H9 (cell line): ENCODE results near the gene SLC10A2. TPM values are rescaled to one million over a fixed set of nuclear protein-coding genes. Genes with fewer than 3 reads are reported as not detected.

Source experiments
- DNase-seq: peaks from one replicate; pipeline ENCODE4 v3.0.0-alpha.2; 2017
- H2AFZ ChIP-seq: one replicate; pipeline ENCODE4 v1.6.1; 2013; ENCODE audit warnings: mild to moderate bottlenecking, low read length, control low read depth, moderate library complexity
- H2AK5ac ChIP-seq: 2 replicates; pipeline ENCODE4 v1.6.1; 2013; ENCODE audit warnings: low read length, control low read depth, mixed read lengths; ENCODE audit not compliant: insufficient read length
- H2BK120ac ChIP-seq: one replicate; pipeline ENCODE4 v1.6.1; 2013; ENCODE audit warnings: low read depth, mild to moderate bottlenecking, low read length, control low read depth, inconsistent platforms; ENCODE audit not compliant: poor library complexity, severe bottlenecking
- H2BK12ac ChIP-seq: 2 replicates; pipeline ENCODE4 v1.6.1; 2013; ENCODE audit warnings: low read length, control low read depth, mixed read lengths, low read depth; ENCODE audit not compliant: insufficient read length
- H2BK15ac ChIP-seq: 2 replicates; pipeline ENCODE4 v1.6.1; 2013; ENCODE audit warnings: low read depth, low read length, control low read depth
- H2BK20ac ChIP-seq: one replicate; pipeline ENCODE4 v1.6.1; 2013; ENCODE audit warnings: low read depth, mild to moderate bottlenecking, low read length, control low read depth, inconsistent platforms; ENCODE audit not compliant: poor library complexity, severe bottlenecking
- H2BK5ac ChIP-seq: 2 replicates; pipeline ENCODE4 v1.6.1; 2013; ENCODE audit warnings: low read length, control low read depth, mixed read lengths; ENCODE audit not compliant: insufficient read length
- H3K14ac ChIP-seq: 2 replicates; pipeline ENCODE4 v1.6.1; 2013; ENCODE audit warnings: low read length, control low read depth; ENCODE audit not compliant: insufficient read depth
- H3K18ac ChIP-seq: 2 replicates; pipeline ENCODE4 v1.6.1; 2013; ENCODE audit warnings: low read depth, mild to moderate bottlenecking, mixed read lengths, low read length, control low read depth; ENCODE audit not compliant: insufficient read length
- H3K23ac ChIP-seq: 2 replicates; pipeline ENCODE4 v1.6.1; 2013; ENCODE audit warnings: low read length, control low read depth, mixed read lengths, low read depth; ENCODE audit not compliant: insufficient read length
- H3K23me2 ChIP-seq: 2 replicates; pipeline ENCODE4 v1.6.1; 2013; ENCODE audit warnings: low read depth, mild to moderate bottlenecking, mixed read lengths, low read length, control low read depth; ENCODE audit not compliant: insufficient read length, poor library complexity, severe bottlenecking
- H3K27ac ChIP-seq: 2 replicates; pipeline ENCODE4 v1.5.1; 2013; ENCODE audit warnings: low read length, control low read depth, mixed read lengths, low read depth; ENCODE audit not compliant: insufficient read length
- H3K27me3 ChIP-seq: 2 replicates; pipeline ENCODE4 v1.6.1; 2013; ENCODE audit warnings: low read length, control low read depth, inconsistent platforms; ENCODE audit not compliant: insufficient read depth
- H3K4ac ChIP-seq: 2 replicates; pipeline ENCODE4 v1.6.1; 2013; ENCODE audit warnings: low read depth, mild to moderate bottlenecking, control low read depth, inconsistent platforms, low read length, moderate library complexity
- H3K4me1 ChIP-seq: 2 replicates; pipeline ENCODE4 v1.6.1; 2013; ENCODE audit warnings: low read length, control low read depth, inconsistent platforms; ENCODE audit not compliant: insufficient read depth
- H3K4me2 ChIP-seq: 2 replicates; pipeline ENCODE4 v1.6.1; 2013; ENCODE audit warnings: low read length, control low read depth, mixed read lengths; ENCODE audit not compliant: insufficient read length, insufficient read depth
- H3K56ac ChIP-seq: 2 replicates; pipeline ENCODE4 v1.6.1; 2013; ENCODE audit warnings: low read depth, mild to moderate bottlenecking, mixed read lengths, low read length, control low read depth; ENCODE audit not compliant: insufficient read length
- H3K79me1 ChIP-seq: 2 replicates; pipeline ENCODE4 v1.6.1; 2013; ENCODE audit warnings: low read depth, mild to moderate bottlenecking, moderate library complexity, low read length, control low read depth, inconsistent platforms; ENCODE audit not compliant: insufficient read depth, poor library complexity, severe bottlenecking
- H3K79me2 ChIP-seq: 2 replicates; pipeline ENCODE4 v1.6.1; 2013; ENCODE audit warnings: low read length, control low read depth, inconsistent platforms; ENCODE audit not compliant: insufficient read depth
- H3K9ac ChIP-seq: 2 replicates; pipeline ENCODE4 v1.6.1; 2013; ENCODE audit warnings: low read length, control low read depth, mixed read lengths; ENCODE audit not compliant: insufficient read length; ENCODE audit errors: extremely low read depth
- H3K9me3 ChIP-seq: one replicate; pipeline ENCODE4 v1.6.1; 2013; ENCODE audit warnings: low read depth, low read length, inconsistent platforms; ENCODE audit not compliant: control insufficient read depth
- H3T11ph ChIP-seq: one replicate; pipeline ENCODE4 v1.6.1; 2013; ENCODE audit warnings: mild to moderate bottlenecking, low read length, control low read depth, inconsistent platforms
- H4K20me1 ChIP-seq: one replicate; pipeline ENCODE4 v1.6.1; 2013; ENCODE audit not compliant: control insufficient read depth, insufficient read length, insufficient read depth
- H4K5ac ChIP-seq: 2 replicates; pipeline ENCODE4 v1.6.1; 2013; ENCODE audit warnings: low read depth, mild to moderate bottlenecking, mixed read lengths, low read length, control low read depth; ENCODE audit not compliant: insufficient read length
- H4K8ac ChIP-seq: replicated peaks from 2 replicates; pipeline ENCODE4 v1.6.1; 2013; ENCODE audit warnings: low read length, control low read depth, mixed read lengths, low read depth; ENCODE audit not compliant: insufficient read length
- H4K91ac ChIP-seq: 2 replicates; pipeline ENCODE4 v1.6.1; 2013; ENCODE audit warnings: low read depth, mild to moderate bottlenecking, moderate library complexity, mixed read lengths, low read length, control low read depth; ENCODE audit not compliant: insufficient read length
- H3K27ac Mint-ChIP-seq, 3 experiments: 2 replicates in 2 of 3; 3 replicates in 1 of 3; pipeline ENCODE4 v1.8.0; 2020 to 2021; ENCODE audit warnings: mixed read lengths in 3 of 3, mild to moderate bottlenecking in 1 of 3, moderate library complexity in 1 of 3
- H3K27me3 Mint-ChIP-seq: 2 replicates; pipeline ENCODE4 v1.8.0; 2021; ENCODE audit warnings: low read depth, mild to moderate bottlenecking, moderate library complexity, mixed read lengths
- H3K36me3 Mint-ChIP-seq, 3 experiments: 2 replicates in 2 of 3; 3 replicates in 1 of 3; pipeline ENCODE4 v1.8.0; 2020 to 2021; ENCODE audit warnings: low read depth in 3 of 3, mixed read lengths in 3 of 3; ENCODE audit not compliant: insufficient read depth in 1 of 3
- H3K4me1 Mint-ChIP-seq, 2 experiments: 2 replicates each; pipeline ENCODE4 v1.8.0; 2020; ENCODE audit warnings: mixed read lengths in 2 of 2
- H3K4me3 Mint-ChIP-seq, 2 experiments: 2 replicates in 1 of 2; 3 replicates in 1 of 2; pipeline ENCODE4 v1.8.0; 2020 to 2021; ENCODE audit warnings: mild to moderate bottlenecking in 2 of 2, mixed read lengths in 2 of 2, moderate library complexity in 1 of 2
- H3K9me3 Mint-ChIP-seq, 2 experiments: 2 replicates in 1 of 2; 3 replicates in 1 of 2; pipeline ENCODE4 v1.8.0; 2020; ENCODE audit warnings: mild to moderate bottlenecking in 2 of 2, mixed read lengths in 2 of 2, moderate library complexity in 1 of 2
- CTCF ChIP-seq: fragments of 200-600 bp; sonication (generic); conservative IDR thresholded peaks from 3 replicates; pipeline ENCODE4 v1.8.0; 2021; ENCODE audit warnings: antibody characterized with exemption, mild to moderate bottlenecking
- WGBS: extraction: QIAGEN DNeasy Blood & Tissue Kit; methylation state at CpG from one replicate; pipeline ENCODE4 v1.1.7; 2013; ENCODE audit warnings: missing lambda C conversion rate, low lambda C conversion rate, mixed read lengths; ENCODE audit not compliant: insufficient read length; ENCODE audit errors: extremely low coverage; 5-methylcytosine and 5-hydroxymethylcytosine counted together
- total RNA-seq: library from RNA; stranded (reverse); gene quantifications from 2 replicates; pipeline ENCODE4 v1.2.1, GENCODE V29; 2021

SLC10A2 gene
- total RNA-seq, 1 experiment from 2014 or later: not detected

- Mint-ChIP-seq H3K9me3 (no peaks in the 10 kb centered on the region), H3K27me3 (no peaks in the 10 kb centered on the region)
These were observed 57.0 kb downstream of the SLC10A2 start for GRCh38 chr13:103009051-103009840.

More at GRCh38 chr13:103009051-103009840, 57.0 kb downstream of the SLC10A2 start:
- H3K4me1 ChIP-seq: no peaks in the 10 kb centered on the region
- no peaks in the 10 kb centered on the region for H4K20me1 ChIP-seq
- H3K4ac ChIP-seq: no peak overlapping the region
- no peaks in the 10 kb centered on the region for H3K79me1 ChIP-seq
- no peak overlapping the region for H3K4me2 ChIP-seq
- no peak overlapping the region for H3K4me3 Mint-ChIP-seq
- H2BK15ac ChIP-seq: no peak overlapping the region
- H2BK12ac ChIP-seq: no peak overlapping the region
- no peak overlapping the region for H3T11ph ChIP-seq
- no peak overlapping the region for H4K91ac ChIP-seq
- H2BK120ac ChIP-seq: no peak overlapping the region
- no peaks in the 10 kb centered on the region for H3K79me2 ChIP-seq
- no CpG with 5 or more reads among the region's 1 CpG for WGBS
- H3K9ac ChIP-seq: no peak overlapping the region
- no peaks in the 10 kb centered on the region for H3K23me2 ChIP-seq
- H3K23ac ChIP-seq: no peak overlapping the region
- H3K27ac Mint-ChIP-seq: no peak overlapping the region
- no peak overlapping the region for H2BK5ac ChIP-seq
- no peak overlapping the region for H3K27ac ChIP-seq
- H3K36me3 Mint-ChIP-seq: no peaks in the 10 kb centered on the region
- H2AK5ac ChIP-seq: no peak overlapping the region
- no peak overlapping the region for H2BK20ac ChIP-seq
- no peak overlapping the region for H3K18ac ChIP-seq
- no peaks in the 10 kb centered on the region for H3K27me3 ChIP-seq
- H2AFZ ChIP-seq: no peak overlapping the region
- DNase-seq: no peak
- no peaks in the 10 kb centered on the region for H3K4me1 Mint-ChIP-seq
- no peak overlapping the region for H4K5ac ChIP-seq
- no peak overlapping the region for H3K14ac ChIP-seq
- no peaks in the 10 kb centered on the region for H3K9me3 ChIP-seq
- TF ChIP-seq CTCF: no peak
- H3K56ac ChIP-seq: no peak overlapping the region
- no peak overlapping the region for H4K8ac ChIP-seq
